K562 (cell line): Measurements from ENCODE around the gene CRYAB. TPM values are rescaled to one million over a fixed set of nuclear protein-coding genes. Genes with fewer than 3 reads are reported as not detected.

Experiments used
- E4F1 ChIP-seq: fragments of 250-450 bp; sonication (Bioruptor Pico); IDR thresholded peaks from 2 replicates; pipeline ENCODE4 v1.5.0; 2021; ENCODE audit warnings: mild to moderate bottlenecking, borderline replicate concordance
- ELF2 ChIP-seq: fragments of 250-450 bp; sonication (Bioruptor Pico); IDR thresholded peaks from 2 replicates; pipeline ENCODE4 v1.5.0; 2021; ENCODE audit warnings: mild to moderate bottlenecking
- EWSR1 ChIP-seq: fragments of 450-650 bp; IDR thresholded peaks from 2 replicates; pipeline ENCODE4 v1.6.1; 2018; ENCODE audit warnings: borderline replicate concordance, mild to moderate bottlenecking, low read depth, moderate library complexity; ENCODE audit not compliant: partially characterized antibody
- JUND ChIP-seq, 2 experiments: IDR thresholded peaks; 2 replicates in 1 of 2; 3 replicates in 1 of 2; pipeline ENCODE4 v1.6.1; 2011; ENCODE audit warnings: borderline replicate concordance in 2 of 2, low read depth in 2 of 2, low read length in 2 of 2, improper control_type of control experiment in 1 of 2, missing biosample characterization in 1 of 2, missing genetic modification characterization in 1 of 2, missing genetic modification reagents in 1 of 2
- MCM3 ChIP-seq: fragments of 450-650 bp; IDR thresholded peaks from 2 replicates; pipeline ENCODE4 v1.6.1; 2016
- NCOR1 ChIP-seq: fragments of 450-650 bp; IDR thresholded peaks from 2 replicates; pipeline ENCODE4 v1.6.1; 2016; ENCODE audit warnings: mild to moderate bottlenecking, moderate library complexity
- RBM14 ChIP-seq: fragments of 200-400 bp; formaldehyde crosslinking; IDR thresholded peaks from 2 replicates; pipeline ENCODE4 v1.6.1; 2018; ENCODE audit warnings: low read depth, mild to moderate bottlenecking, low read length, moderate library complexity, borderline replicate concordance; ENCODE audit not compliant: insufficient read depth
- TSC22D4 ChIP-seq: fragments of 450-650 bp; IDR thresholded peaks from 2 replicates; pipeline ENCODE4 v1.6.1; 2016; ENCODE audit warnings: missing genetic modification characterization, missing biosample characterization, control low read depth
- U2AF2 ChIP-seq: fragments of 200-400 bp; formaldehyde crosslinking; optimal IDR thresholded peaks from 2 replicates; pipeline ENCODE3; 2017; ENCODE audit warnings: low read depth, mild to moderate bottlenecking, low read length
- XRCC3 ChIP-seq: fragments of 450-650 bp; IDR thresholded peaks from 2 replicates; pipeline ENCODE4 v1.6.1; 2017; ENCODE audit warnings: mild to moderate bottlenecking, moderate library complexity
- ZNF507 ChIP-seq: conservative IDR thresholded peaks from 2 replicates; pipeline ENCODE4 v1.6.1; 2017; ENCODE audit warnings: missing genetic modification characterization, missing compliant biosample characterization
- ZNF511 ChIP-seq: sonication (generic); formaldehyde crosslinking; IDR thresholded peaks from 2 replicates; pipeline ENCODE4 v1.8.0; 2022; ENCODE audit warnings: mild to moderate bottlenecking, missing genetic modification reagents
- polyA plus RNA-seq, 8 experiments: library from polyadenylated mRNA; depleted of rRNA in 4 of 8; stranded (reverse) in 5 of 8; unstranded in 3 of 8; fragments of >200 nt; fragmentation: Nextera tagmentation in 2 of 8; fragmentation: Illumina TruSeq in 1 of 8; extraction: Ambion mirVana in 2 of 8; extraction: Trizol in 1 of 8; gene quantifications; 2 replicates each; pipeline versions ENCODE4 v1.2.1 to v1.2.3, GENCODE V29; 2011 to 2014; ENCODE audit warnings: inconsistent platforms in 1 of 8, missing spikeins in 1 of 8
- total RNA-seq, 7 experiments: library from RNA; depleted of rRNA in 6 of 7; stranded (reverse); fragments of >200 nt in 6 of 7; fragmentation: Illumina TruSeq in 2 of 7; extraction: Trizol in 2 of 7; gene quantifications; 2 replicates each; pipeline versions ENCODE4 v1.2.1 to v1.2.3, GENCODE V29; 2011 to 2021; ENCODE audit warnings: low replicate concordance in 1 of 7
- TF ChIP-seq, protein P1 (sequence below): fragments of 250-450 bp; sonication (Bioruptor Pico); IDR thresholded peaks from 2 replicates; pipeline ENCODE4 v1.8.0; 2021; ENCODE audit warnings: moderate library complexity, mild to moderate bottlenecking, inconsistent platforms
- TF ChIP-seq, protein P2 (sequence below): sonication (generic); formaldehyde crosslinking; IDR thresholded peaks from 2 replicates; pipeline ENCODE4 v1.9.0; 2022; ENCODE audit warnings: mild to moderate bottlenecking, missing genetic modification reagents

The CRYAB gene
- total and polyA plus RNA-seq, 9 of the 15 experiments (the other 6 are each of a cell fraction or from before 2014, with no cell fraction given): 0.83 to 7.5 (median 3.6) TPM

DNA sequence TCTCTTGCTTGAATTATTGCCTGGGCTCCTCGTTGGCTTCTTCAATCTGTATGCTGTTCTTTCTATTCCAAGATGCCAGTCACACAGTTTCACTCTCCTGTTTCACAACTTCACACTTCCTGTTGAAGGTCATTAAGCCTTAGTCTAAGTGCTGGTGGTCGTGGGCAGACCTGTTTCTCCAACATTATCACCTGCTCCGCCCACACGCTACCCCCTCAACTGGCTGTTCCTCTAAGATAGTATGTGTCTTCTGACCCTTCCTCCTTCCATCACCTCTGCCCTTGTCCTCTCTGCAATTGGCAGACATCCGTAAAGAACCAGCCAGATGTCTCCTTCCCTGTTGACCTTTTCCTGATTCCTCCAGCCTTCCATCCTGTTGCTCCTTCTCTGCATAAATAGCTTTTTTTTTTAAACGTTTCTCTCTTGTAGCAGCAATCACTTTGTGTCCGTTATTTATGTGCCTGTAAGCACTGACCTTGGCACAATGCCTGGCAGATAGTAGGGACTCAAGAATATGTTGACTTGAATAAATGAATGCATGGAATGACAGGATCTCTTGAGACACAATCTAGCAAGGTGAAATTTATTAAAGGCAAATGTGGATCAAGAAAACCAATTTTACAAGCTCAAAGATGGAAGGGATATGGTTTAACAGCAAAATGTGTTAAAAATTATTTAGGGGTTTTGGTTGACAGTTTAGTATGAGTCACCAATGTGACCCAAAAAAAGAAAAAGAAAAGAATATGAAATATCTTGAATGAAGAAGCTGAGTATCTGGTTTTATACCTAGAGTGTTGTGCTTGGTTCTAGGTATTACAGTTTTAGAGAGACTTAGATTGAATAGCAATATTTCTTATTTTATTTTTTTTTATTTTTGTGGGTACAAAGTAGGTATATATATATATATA, 38.2 kb upstream of the CRYAB start (continued):
- no peak for TF ChIP-seq ZNF511 (CRISPR knock-in tag)
- no peak for TF ChIP-seq ELF2 (CRISPR knock-in tag)
- no peak for TF ChIP-seq ZNF507 (tag)
- no peak for TF ChIP-seq XRCC3
- TF ChIP-seq E4F1 (CRISPR knock-in tag): no peak
- TF ChIP-seq RBM14: no peak
- TF ChIP-seq EWSR1: no peak
- TF ChIP-seq, protein P1, sequence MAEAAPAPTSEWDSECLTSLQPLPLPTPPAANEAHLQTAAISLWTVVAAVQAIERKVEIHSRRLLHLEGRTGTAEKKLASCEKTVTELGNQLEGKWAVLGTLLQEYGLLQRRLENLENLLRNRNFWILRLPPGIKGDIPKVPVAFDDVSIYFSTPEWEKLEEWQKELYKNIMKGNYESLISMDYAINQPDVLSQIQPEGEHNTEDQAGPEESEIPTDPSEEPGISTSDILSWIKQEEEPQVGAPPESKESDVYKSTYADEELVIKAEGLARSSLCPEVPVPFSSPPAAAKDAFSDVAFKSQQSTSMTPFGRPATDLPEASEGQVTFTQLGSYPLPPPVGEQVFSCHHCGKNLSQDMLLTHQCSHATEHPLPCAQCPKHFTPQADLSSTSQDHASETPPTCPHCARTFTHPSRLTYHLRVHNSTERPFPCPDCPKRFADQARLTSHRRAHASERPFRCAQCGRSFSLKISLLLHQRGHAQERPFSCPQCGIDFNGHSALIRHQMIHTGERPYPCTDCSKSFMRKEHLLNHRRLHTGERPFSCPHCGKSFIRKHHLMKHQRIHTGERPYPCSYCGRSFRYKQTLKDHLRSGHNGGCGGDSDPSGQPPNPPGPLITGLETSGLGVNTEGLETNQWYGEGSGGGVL (CRISPR knock-in tag): no peak
- no peak for TF ChIP-seq TSC22D4 (tag)
- TF ChIP-seq JUND (IDR thresholded peaks at IDR 0.05; ENCODE audit: borderline replicate concordance, low read depth, low read length): no peak
- TF ChIP-seq JUND (tag; IDR thresholded peaks at IDR 0.05; ENCODE audit: borderline replicate concordance, low read depth, low read length): no peak
- no peak for TF ChIP-seq U2AF2
- TF ChIP-seq, protein P2, sequence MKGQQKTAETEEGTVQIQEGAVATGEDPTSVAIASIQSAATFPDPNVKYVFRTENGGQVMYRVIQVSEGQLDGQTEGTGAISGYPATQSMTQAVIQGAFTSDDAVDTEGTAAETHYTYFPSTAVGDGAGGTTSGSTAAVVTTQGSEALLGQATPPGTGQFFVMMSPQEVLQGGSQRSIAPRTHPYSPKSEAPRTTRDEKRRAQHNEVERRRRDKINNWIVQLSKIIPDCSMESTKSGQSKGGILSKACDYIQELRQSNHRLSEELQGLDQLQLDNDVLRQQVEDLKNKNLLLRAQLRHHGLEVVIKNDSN (CRISPR knock-in tag): no peak
- no peak for TF ChIP-seq NCOR1
- no peak for TF ChIP-seq MCM3
